IMR-90 (cell line): ENCODE data around the gene SSX2. TPM values are rescaled to one million over a fixed set of nuclear protein-coding genes. Genes with fewer than 3 reads are reported as not detected.
"Not testable (repeated sequence)": the region's sequence is repeated elsewhere in the genome, so short reads cannot be mapped to it uniquely, and the experiment has no call there.

Experiments used
- ATAC-seq: fragments of 200-7000 bp; cut with Tn5 transposase; 2 replicates; pipeline ENCODE4 v1.9.1; 2020; ENCODE audit warnings: low read depth, mild to moderate bottlenecking, moderate library complexity
- BruUV-seq: library from RNA; stranded (reverse); fragments of 400-500 nt; replicated peaks from 2 replicates; lab custom pipeline; 2021; lab: Mats Ljungman, UMichigan
- CTCF ChIA-PET: fragments of 300-600 bp; formaldehyde crosslinking; extraction: SDS; loops from one replicate; lab custom pipeline; 2021; ENCODE audit warnings: antibody characterized with exemption; lab: Yijun Ruan, JAX
- POLR2A ChIA-PET: fragments of 300-600 bp; sonication (Branson Sonifier 250); formaldehyde crosslinking; loops from one replicate; lab custom pipeline; 2022; ENCODE audit warnings: antibody characterized with exemption; ENCODE audit not compliant: unreplicated experiment; lab: Charles Lee
- DNase-seq: peaks from one replicate; pipeline ENCODE4 v3.0.0; 2013
- H2AFZ ChIP-seq: replicated peaks from 2 replicates; pipeline ENCODE3; 2013; ENCODE audit warnings: low read length, mild to moderate bottlenecking; ENCODE audit not compliant: poor library complexity
- H2AK5ac ChIP-seq: 2 replicates; pipeline ENCODE4 v1.6.1; 2013; ENCODE audit warnings: low read depth, low read length, inconsistent platforms
- H2AK9ac ChIP-seq: replicated peaks from 2 replicates; pipeline ENCODE3; 2013; ENCODE audit warnings: mild to moderate bottlenecking, low read depth, low read length, moderate library complexity; ENCODE audit not compliant: poor library complexity
- H2BK120ac ChIP-seq: 2 replicates; pipeline ENCODE4 v1.6.1; 2013; ENCODE audit warnings: low read depth, low read length, inconsistent platforms
- H2BK15ac ChIP-seq: 3 replicates; pipeline ENCODE4 v1.6.1; 2013; ENCODE audit warnings: low read depth, low read length, inconsistent platforms
- H2BK20ac ChIP-seq: 2 replicates; pipeline ENCODE4 v1.6.1; 2013; ENCODE audit warnings: low read depth, mild to moderate bottlenecking, inconsistent platforms, low read length, moderate library complexity
- H2BK5ac ChIP-seq: 2 replicates; pipeline ENCODE4 v1.6.1; 2013; ENCODE audit warnings: mild to moderate bottlenecking, low read depth, low read length, inconsistent platforms; ENCODE audit not compliant: poor library complexity, severe bottlenecking
- H3K14ac ChIP-seq: replicated peaks from 2 replicates; pipeline ENCODE4 v1.6.1; 2013; ENCODE audit warnings: low read depth, low read length, inconsistent platforms
- H3K18ac ChIP-seq: 2 replicates; pipeline ENCODE4 v1.6.1; 2013; ENCODE audit warnings: low read depth, low read length, control low read depth
- H3K23ac ChIP-seq: 2 replicates; pipeline ENCODE4 v1.6.1; 2013; ENCODE audit warnings: low read depth, low read length, inconsistent platforms
- H3K27ac ChIP-seq: 2 replicates; pipeline ENCODE4 v1.5.1; 2013; ENCODE audit warnings: mild to moderate bottlenecking, control low read depth, low read length; ENCODE audit not compliant: insufficient read depth
- H3K27me3 ChIP-seq: 2 replicates; pipeline ENCODE4 v1.6.1; 2013; ENCODE audit warnings: low read length; ENCODE audit not compliant: control insufficient read depth, insufficient read depth
- H3K36me3 ChIP-seq: 2 replicates; pipeline ENCODE4 v1.6.1; 2013; ENCODE audit warnings: low read length, mixed read lengths; ENCODE audit not compliant: control insufficient read depth, insufficient read depth
- H3K4ac ChIP-seq: 2 replicates; pipeline ENCODE4 v1.6.1; 2013; ENCODE audit warnings: low read depth, low read length, inconsistent platforms
- H3K4me1 ChIP-seq: 2 replicates; pipeline ENCODE4 v1.6.1; 2013; ENCODE audit warnings: low read length, mixed read lengths; ENCODE audit not compliant: control insufficient read depth, insufficient read depth
- H3K4me2 ChIP-seq: 2 replicates; pipeline ENCODE4 v1.6.1; 2013; ENCODE audit warnings: low read depth, mild to moderate bottlenecking, control low read depth, low read length, moderate library complexity
- H3K4me3 ChIP-seq: 2 replicates; pipeline ENCODE4 v1.5.1; 2013; ENCODE audit warnings: low read depth, mild to moderate bottlenecking, control low read depth, low read length, moderate library complexity; ENCODE audit not compliant: insufficient read depth
- H3K56ac ChIP-seq: 2 replicates; pipeline ENCODE4 v1.6.1; 2013; ENCODE audit warnings: low read length, inconsistent platforms; ENCODE audit not compliant: insufficient read depth; ENCODE audit errors: extremely low read depth
- H3K79me1 ChIP-seq, 2 experiments: 2 replicates each; pipeline ENCODE4 v1.6.1; 2013; ENCODE audit warnings: low read length in 2 of 2, inconsistent platforms in 1 of 2, low read depth in 1 of 2
- H3K9ac ChIP-seq: 2 replicates; pipeline ENCODE4 v1.6.1; 2013; ENCODE audit warnings: low read depth, low read length, control low read depth
- H3K9me1 ChIP-seq: 2 replicates; pipeline ENCODE4 v1.6.1; 2013; ENCODE audit warnings: low read length, inconsistent platforms; ENCODE audit not compliant: insufficient read depth
- H3K9me3 ChIP-seq: 2 replicates; pipeline ENCODE4 v1.6.1; 2013; ENCODE audit warnings: low read length; ENCODE audit not compliant: control insufficient read depth, insufficient read depth
- H4K20me1 ChIP-seq: 2 replicates; pipeline ENCODE4 v1.6.1; 2013; ENCODE audit warnings: low read length, inconsistent platforms; ENCODE audit not compliant: insufficient read depth
- H4K5ac ChIP-seq: 2 replicates; pipeline ENCODE4 v1.6.1; 2013; ENCODE audit warnings: mild to moderate bottlenecking, low read depth, low read length, control low read depth
- H4K8ac ChIP-seq, 2 experiments: 2 replicates each; pipeline ENCODE4 v1.6.1; 2013; ENCODE audit warnings: low read depth in 2 of 2, low read length in 2 of 2, control low read depth in 1 of 2, inconsistent platforms in 1 of 2
- H4K91ac ChIP-seq: 2 replicates; pipeline ENCODE4 v1.6.1; 2013; ENCODE audit warnings: low read depth, low read length, inconsistent platforms; ENCODE audit not compliant: insufficient read depth
- WGBS, 2 experiments: methylation state at CpG; one replicate each; pipeline versions ENCODE4 v1.1.5 to v1.1.7; 2013; ENCODE audit warnings: missing lambda C conversion rate in 2 of 2; ENCODE audit not compliant: insufficient read length in 1 of 2; ENCODE audit errors: extremely low coverage in 2 of 2; 5-methylcytosine and 5-hydroxymethylcytosine counted together
- dilution Hi-C: fragments of 300-500 bp; cut with HindIII; formaldehyde crosslinking; loops from one replicate; pipeline ENCODE4 v1.14.3; 2018; ENCODE audit warnings: low sequenced_read_pairs; ENCODE audit not compliant: unreplicated experiment
- in situ Hi-C: fragments of 300-500 bp; cut with MboI; formaldehyde crosslinking; loops from 3 replicates; pipeline ENCODE4 v1.14.3; 2019; ENCODE audit warnings: low sequenced_read_pairs, inconsistent platforms, mixed read lengths
- intact Hi-C: fragments of 100-400 bp; cut with micrococcal nuclease; formaldehyde crosslinking; loops from 2 replicates; pipeline ENCODE4 v1.10.0; 2022
- polyA plus RNA-seq, 3 experiments: library from polyadenylated mRNA; depleted of rRNA; stranded (reverse); fragments of >200 nt; gene quantifications; 2 replicates each; pipeline ENCODE4 v1.2.3, GENCODE V29; 2012; ENCODE audit warnings: low replicate concordance in 1 of 3
- total RNA-seq: library from RNA; depleted of rRNA; stranded (reverse); fragments of >200 nt; gene quantifications from 2 replicates; pipeline ENCODE4 v1.2.3, GENCODE V29; 2012

SSX2 gene
- total and polyA plus RNA-seq, 2 of the 4 experiments (the other 2 are of a cell fraction) = not detected

GRCh38 chrX:52655475-52655874 lies 51.5 kb downstream of the SSX2 start:
- H2BK15ac ChIP-seq, H3K18ac ChIP-seq, H4K5ac ChIP-seq, H2AFZ ChIP-seq, H2BK120ac ChIP-seq, H3K9ac ChIP-seq, H3K4me1 ChIP-seq, ATAC-seq, POLR2A ChIA-PET, H3K14ac ChIP-seq, dilution Hi-C loops, H3K27me3 ChIP-seq, H3K36me3 ChIP-seq, H3K9me3 ChIP-seq, H3K23ac ChIP-seq, H3K56ac ChIP-seq, H2BK20ac ChIP-seq, H3K4me2 ChIP-seq, H2BK5ac ChIP-seq, H4K8ac ChIP-seq, H2AK9ac ChIP-seq, H3K9me1 ChIP-seq, in situ Hi-C loops, H4K91ac ChIP-seq, H3K4me3 ChIP-seq, H3K27ac ChIP-seq, intact Hi-C loops, CTCF ChIA-PET, H4K20me1 ChIP-seq, BruUV-seq, H3K79me1 ChIP-seq, DNase-seq, H2AK5ac ChIP-seq, H3K4ac ChIP-seq: not testable (repeated sequence)
- WGBS, 2 experiments = no CpG with 5 or more reads among the region's 8 CpGs
